MCF 10A (cell line): Measurements from ENCODE around the gene NR3C1. TPM values are rescaled to one million over a fixed set of nuclear protein-coding genes. Genes with fewer than 3 reads are reported as not detected.

ENCODE experiments used
- BruUV-seq: library from RNA; stranded (reverse); fragments of 400-500 nt; replicated peaks from 2 replicates; lab custom pipeline; 2021; lab: Mats Ljungman, UMichigan
- CTCF ChIA-PET: fragments of 300-600 bp; sonication (Branson Sonifier 250); formaldehyde crosslinking; extraction: SDS; loops from one replicate; lab custom pipeline; 2021; ENCODE audit warnings: antibody characterized with exemption, inconsistent platforms; lab: Yijun Ruan, JAX
- POLR2A ChIA-PET: fragments of 300-600, 350-650 bp; sonication (Branson Sonifier 250); formaldehyde crosslinking; extraction: SDS; loops from one replicate; lab custom pipeline; 2020; ENCODE audit warnings: antibody characterized with exemption, inconsistent platforms; lab: Yijun Ruan, JAX
- DNase-seq: peaks from one replicate; pipeline ENCODE4 v3.0.0-alpha.2; 2018; ENCODE audit not compliant: unreplicated experiment
- H3K27ac Mint-ChIP-seq: one replicate; pipeline ENCODE4 v1.8.0; 2022; ENCODE audit warnings: mild to moderate bottlenecking, low read depth, mixed read lengths; ENCODE audit not compliant: unreplicated experiment
- H3K27me3 Mint-ChIP-seq: one replicate; pipeline ENCODE4 v1.8.0; 2022; ENCODE audit warnings: mixed read lengths; ENCODE audit not compliant: insufficient read depth, unreplicated experiment
- H3K36me3 Mint-ChIP-seq: one replicate; pipeline ENCODE4 v1.8.0; 2022; ENCODE audit warnings: mild to moderate bottlenecking, moderate library complexity, mixed read lengths; ENCODE audit not compliant: insufficient read depth, unreplicated experiment
- H3K4me1 Mint-ChIP-seq: one replicate; pipeline ENCODE4 v1.8.0; 2022; ENCODE audit warnings: mixed read lengths; ENCODE audit not compliant: insufficient read depth, unreplicated experiment
- H3K4me3 Mint-ChIP-seq: one replicate; pipeline ENCODE4 v1.8.0; 2022; ENCODE audit warnings: mild to moderate bottlenecking, moderate library complexity, mixed read lengths; ENCODE audit not compliant: unreplicated experiment
- H3K9me3 Mint-ChIP-seq: one replicate; pipeline ENCODE4 v1.8.0; 2022; ENCODE audit warnings: mixed read lengths; ENCODE audit not compliant: unreplicated experiment
- intact Hi-C: fragments of 100-400 bp; cut with micrococcal nuclease; formaldehyde crosslinking; loops from 2 replicates; pipeline ENCODE4 v1.14.1; 2022
- total RNA-seq: library from RNA; stranded (reverse); gene quantifications from 2 replicates; pipeline ENCODE4 v1.2.3, GENCODE V29; 2022
- TF ChIP-seq, protein P1 (sequence below): fragments of 200-600 bp; IDR thresholded peaks from one replicate; pipeline ENCODE4 v1.8.0; 2022; ENCODE audit warnings: antibody characterized with exemption, mild to moderate bottlenecking; ENCODE audit not compliant: unreplicated experiment

Gene NR3C1
- total RNA-seq, 1 experiment from 2014 or later, result 92.9 TPM

DNA sequence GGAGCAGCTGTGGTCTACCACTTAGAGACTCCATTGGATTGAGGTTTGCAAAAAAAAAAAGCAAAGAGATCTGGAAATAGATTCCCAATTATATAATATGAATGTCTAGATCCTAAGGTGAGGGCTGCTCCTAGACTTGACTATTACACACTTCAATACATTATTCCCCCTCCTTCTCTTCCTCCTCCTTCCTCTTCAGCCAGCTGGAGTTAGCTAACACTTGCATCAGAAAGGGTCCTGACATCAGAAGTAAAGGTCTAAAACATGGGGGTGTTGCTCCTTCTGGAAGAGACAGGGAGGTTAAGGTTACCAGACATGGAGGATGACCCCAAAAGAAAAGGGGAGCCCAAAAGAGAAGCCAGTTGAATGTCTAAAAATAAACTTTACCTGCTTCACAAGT lies 12.9 kb upstream of the NR3C1 start:
- H3K4me1 Mint-ChIP-seq, result peaks cover 10% of the 10 kb centered on the region
- TF ChIP-seq, protein P1, sequence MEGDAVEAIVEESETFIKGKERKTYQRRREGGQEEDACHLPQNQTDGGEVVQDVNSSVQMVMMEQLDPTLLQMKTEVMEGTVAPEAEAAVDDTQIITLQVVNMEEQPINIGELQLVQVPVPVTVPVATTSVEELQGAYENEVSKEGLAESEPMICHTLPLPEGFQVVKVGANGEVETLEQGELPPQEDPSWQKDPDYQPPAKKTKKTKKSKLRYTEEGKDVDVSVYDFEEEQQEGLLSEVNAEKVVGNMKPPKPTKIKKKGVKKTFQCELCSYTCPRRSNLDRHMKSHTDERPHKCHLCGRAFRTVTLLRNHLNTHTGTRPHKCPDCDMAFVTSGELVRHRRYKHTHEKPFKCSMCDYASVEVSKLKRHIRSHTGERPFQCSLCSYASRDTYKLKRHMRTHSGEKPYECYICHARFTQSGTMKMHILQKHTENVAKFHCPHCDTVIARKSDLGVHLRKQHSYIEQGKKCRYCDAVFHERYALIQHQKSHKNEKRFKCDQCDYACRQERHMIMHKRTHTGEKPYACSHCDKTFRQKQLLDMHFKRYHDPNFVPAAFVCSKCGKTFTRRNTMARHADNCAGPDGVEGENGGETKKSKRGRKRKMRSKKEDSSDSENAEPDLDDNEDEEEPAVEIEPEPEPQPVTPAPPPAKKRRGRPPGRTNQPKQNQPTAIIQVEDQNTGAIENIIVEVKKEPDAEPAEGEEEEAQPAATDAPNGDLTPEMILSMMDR, result no peak
- intact Hi-C loops, result no loop called here
- H3K27me3 Mint-ChIP-seq, result no peaks in the 10 kb centered on the region
- BruUV-seq, result no TSS peak
- H3K4me3 Mint-ChIP-seq, result no peak overlapping the region
- POLR2A ChIA-PET, result no interaction called here
- DNase-seq, result no peak
- CTCF ChIA-PET, result no interaction called here
- no peaks in the 10 kb centered on the region for H3K9me3 Mint-ChIP-seq
- H3K36me3 Mint-ChIP-seq, result no peaks in the 10 kb centered on the region
- no peak overlapping the region for H3K27ac Mint-ChIP-seq

- CTCF ChIA-PET, result interaction anchor here (0.6 to 3.3 kb wide), 4 partner anchors 115 to 411 kb away, joined by 3 to 13 read pairs (median 3); no protein-coding TSS in a partner anchor
- Mint-ChIP-seq H3K4me1 (peaks cover 10% of the 10 kb centered on the region), H3K4me3 (no peak overlapping the region), H3K36me3 (no peaks in the 10 kb centered on the region), H3K9me3 (no peaks in the 10 kb centered on the region), H3K27me3 (no peaks in the 10 kb centered on the region), H3K27ac (no peak overlapping the region)
- TF ChIP-seq, protein P1, result no peak
- no TSS peak for BruUV-seq
- DNase-seq, result no peak
- intact Hi-C loops, result no loop called here
- POLR2A ChIA-PET, result interaction anchor here (2.9 kb wide), 1 partner anchor 10 kb away, joined by 13 read pairs; the partner anchor contains the start of gene NR3C1
Observed at GRCh38 chr5:143413958-143414669, 10.6 kb upstream of the NR3C1 start.

- CTCF ChIA-PET, result interaction anchor here (0.6 to 3.3 kb wide), 6 partner anchors 58 to 552 kb away, joined by 3 to 13 read pairs (median 3); no protein-coding TSS in a partner anchor
- BruUV-seq, result no TSS peak
- TF ChIP-seq, protein P1, result no peak
- Mint-ChIP-seq H3K27me3 (no peaks in the 10 kb centered on the region), H3K27ac (no peak overlapping the region), H3K4me1 (peaks cover 10% of the 10 kb centered on the region), H3K4me3 (no peak overlapping the region), H3K9me3 (no peaks in the 10 kb centered on the region), H3K36me3 (no peaks in the 10 kb centered on the region)
- intact Hi-C loops, result no loop called here
- POLR2A ChIA-PET, result interaction anchor here (0.6 to 2.9 kb wide), 7 partner anchors 9 to 901 kb away, joined by 3 to 13 read pairs (median 3); partner anchors contain the start of gene NR3C1
- DNase-seq, result no peak
Observed at GRCh38 chr5:143412661-143413342, 9.3 kb upstream of the NR3C1 start.

- H3K9me3 Mint-ChIP-seq, result no peaks in the 10 kb centered on the region
- DNase-seq, result no peak
- ChIA-PET POLR2A (interaction anchor here (0.7 to 1.0 kb wide), 2 partner anchors 34 to 255 kb away, joined by 3 read pairs; no protein-coding TSS in a partner anchor), CTCF (interaction anchor here (0.9 to 1.5 kb wide), 6 partner anchors 25 to 415 kb away, joined by 3 to 4 read pairs (median 4); no protein-coding TSS in a partner anchor)
- no peak overlapping the region for H3K4me3 Mint-ChIP-seq
- H3K36me3 Mint-ChIP-seq, result no peaks in the 10 kb centered on the region
- H3K27me3 Mint-ChIP-seq, result no peaks in the 10 kb centered on the region
- BruUV-seq, result no TSS peak
- peaks cover 20% of the 10 kb centered on the region for H3K4me1 Mint-ChIP-seq
- TF ChIP-seq, protein P1, result no peak
- no peak overlapping the region for H3K27ac Mint-ChIP-seq
- intact Hi-C loops, result no loop called here
Observed at GRCh38 chr5:143409926-143410325, 6.4 kb upstream of the NR3C1 start.
